ENCODE data around the gene POFUT2. TPM values are rescaled to one million over a fixed set of nuclear protein-coding genes. Genes with fewer than 3 reads are reported as not detected.

The POFUT2 gene
- total RNA-seq (2014; rRNA removed; shearing (Covaris generic)): 31.0 and 31.9 TPM in 2 replicates

DNA sequence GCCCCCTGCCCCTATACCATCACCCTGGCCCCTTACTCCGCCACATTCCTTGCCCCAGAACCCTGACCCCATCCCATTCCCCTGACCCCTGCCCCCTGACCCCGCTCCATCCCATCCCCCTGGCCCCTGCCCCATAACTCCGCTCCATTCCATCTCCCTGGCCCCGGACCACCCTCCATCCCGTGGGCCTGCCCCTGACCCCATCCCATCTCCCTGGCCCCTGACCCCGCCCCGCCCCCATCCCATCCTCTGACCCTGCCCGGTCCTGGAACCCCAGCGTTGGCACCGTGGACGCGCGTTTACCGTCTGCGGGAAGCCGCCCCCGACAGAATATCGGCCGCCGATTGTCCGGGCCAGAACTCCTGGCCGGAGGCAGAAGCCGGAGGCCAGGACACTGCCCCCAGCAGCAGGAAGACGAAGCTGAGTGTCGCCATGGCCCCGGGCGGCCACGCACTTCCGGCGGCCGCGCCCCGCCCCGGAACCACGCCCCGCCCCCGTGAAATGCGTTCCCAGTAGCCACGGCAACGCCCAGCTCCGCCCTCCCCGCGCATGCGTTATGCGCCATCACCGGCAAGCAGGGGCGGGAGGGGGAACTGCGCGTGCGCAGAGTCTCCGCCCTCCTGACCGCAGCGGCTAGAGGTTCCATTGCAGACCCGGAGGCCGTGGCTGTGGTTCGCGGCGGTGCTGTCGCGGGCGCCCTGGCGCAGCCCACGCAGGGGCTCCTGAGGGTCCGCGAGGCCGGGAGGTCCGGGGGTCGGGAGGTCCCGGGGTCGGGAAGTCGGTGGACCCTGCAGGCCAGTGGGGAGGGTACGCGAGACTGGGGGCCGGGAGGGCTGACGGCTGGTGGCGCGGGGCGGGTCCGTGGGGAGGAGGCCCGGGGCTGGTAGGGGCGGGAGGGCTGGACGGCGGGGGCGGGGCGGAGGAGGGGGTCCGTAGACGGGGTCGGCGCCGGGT lies at the start of gene POFUT2:
Gene POFUT2, minus strand, starts transcription at position 458 of the 954 bp plus-strand sequence. Its CDS starts 24 bp downstream, at position 434.
- peak; percentile 95 for DNase-seq (ENCODE audit: low spot score)

DNA sequence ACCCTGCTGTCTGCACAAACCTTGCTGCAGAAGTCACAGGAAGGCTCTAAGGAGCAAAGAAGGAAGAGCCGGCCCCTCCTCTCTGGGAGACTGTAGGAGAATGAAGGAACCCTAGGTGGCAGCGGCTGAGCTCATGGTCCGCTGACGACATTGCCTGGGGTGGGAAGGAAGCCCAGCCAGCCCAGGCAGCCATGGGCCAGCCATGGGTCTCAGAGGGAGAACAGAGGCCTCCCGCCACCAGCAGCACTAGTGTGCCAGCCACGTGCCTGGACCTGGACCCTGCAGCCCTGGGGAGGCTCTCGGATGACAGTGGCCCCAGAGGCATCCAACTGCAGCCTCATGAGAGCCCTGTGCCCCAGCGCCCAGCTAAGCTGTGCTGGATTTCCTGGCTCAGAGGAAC lies 49.2 kb upstream of the POFUT2 start:
- DNase-seq (ENCODE audit: low spot score): peak; percentile 62

DNA sequence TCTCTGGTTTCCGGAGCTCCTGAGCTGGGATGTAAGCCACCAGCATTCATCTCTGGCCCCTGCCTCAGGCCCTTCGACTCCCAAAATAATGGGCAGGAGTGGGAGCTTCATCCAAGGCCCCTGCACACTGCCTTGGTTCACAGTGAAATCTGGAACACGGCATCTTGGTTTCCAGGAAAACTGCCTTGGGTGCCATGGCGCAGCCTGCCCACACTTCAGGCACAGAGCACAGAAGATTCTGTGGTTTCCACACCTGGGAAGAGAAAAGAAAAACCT lies 48.8 kb upstream of the POFUT2 start:
- DNase-seq (ENCODE audit: low spot score): no peak

DNA sequence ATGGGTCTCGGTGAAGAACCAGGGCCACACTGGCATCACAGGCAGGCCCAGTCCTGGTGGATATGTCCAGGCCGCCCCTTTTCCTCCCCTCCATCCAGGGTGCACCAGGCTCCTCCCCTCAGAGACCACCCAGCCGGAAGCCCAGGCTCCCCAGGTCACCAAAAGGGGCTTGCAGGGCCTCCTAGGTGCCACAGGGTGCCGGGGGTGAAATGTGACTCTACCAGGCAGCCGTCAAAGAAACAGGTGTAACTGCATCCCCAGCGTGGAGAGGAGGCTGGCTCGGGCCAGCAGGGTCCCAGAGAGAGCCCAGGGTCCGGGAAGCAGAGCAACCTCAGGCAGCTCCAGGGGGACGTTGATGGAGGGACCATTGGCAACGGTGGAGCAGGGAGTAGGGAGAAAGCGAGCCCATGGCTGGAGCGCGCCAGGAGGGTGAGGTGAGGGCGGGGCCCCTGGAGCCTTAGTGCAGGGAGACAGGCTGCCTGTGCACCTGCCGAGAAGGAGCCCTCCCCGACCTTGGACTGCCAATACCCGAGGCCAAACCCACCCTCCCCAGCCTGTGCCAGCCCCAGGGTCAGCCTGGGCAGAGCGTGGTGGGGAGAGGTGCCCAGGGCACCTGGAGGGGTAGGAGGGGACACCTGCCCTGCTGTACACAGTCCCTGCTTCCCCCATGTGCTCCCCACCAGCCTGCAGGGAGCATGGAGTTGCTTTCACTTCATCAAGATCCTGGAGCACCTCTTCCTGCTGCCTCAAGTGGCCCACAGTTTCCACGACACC lies 48.3 kb upstream of the POFUT2 start:
- DNase-seq (ENCODE audit: low spot score): no peak

DNA sequence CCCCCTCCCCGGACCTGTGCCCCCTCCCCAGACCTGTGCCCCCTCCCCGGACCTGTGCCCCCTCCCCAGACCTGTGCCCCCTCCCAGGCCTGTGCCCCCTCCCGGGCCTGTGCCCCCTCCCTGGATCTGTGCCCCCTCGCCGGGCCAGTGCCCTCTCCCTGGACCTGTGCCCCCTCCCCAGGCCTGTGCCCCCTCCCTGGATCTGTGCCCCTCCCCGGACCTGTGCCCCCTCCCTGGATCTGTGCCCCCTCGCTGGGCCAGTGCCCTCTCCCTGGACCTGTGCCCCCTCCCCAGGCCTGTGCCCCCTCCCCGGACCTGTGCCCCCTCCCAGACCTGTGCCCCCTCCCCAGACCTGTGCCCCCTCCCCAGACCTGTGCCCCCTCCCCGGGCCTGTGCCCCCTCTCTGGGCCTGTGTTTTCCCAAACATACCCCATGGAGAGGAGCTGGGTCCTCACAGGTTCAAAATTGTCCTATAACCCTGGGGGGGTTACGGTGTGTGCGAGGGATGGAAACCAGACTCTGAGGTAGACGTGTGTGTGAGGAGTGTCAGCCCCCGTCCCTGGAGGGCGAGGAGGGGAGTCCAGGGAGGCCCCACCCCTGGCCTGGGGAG lies 47.6 kb upstream of the POFUT2 start:
- no peak for DNase-seq (ENCODE audit: low spot score)

- DNase-seq (ENCODE audit: low spot score): no peak
Measured at GRCh38 chr21:45334591-45335081, 46.9 kb upstream of the POFUT2 start.

- no peak for DNase-seq (ENCODE audit: low spot score)
Measured at GRCh38 chr21:45334134-45334533, 46.4 kb upstream of the POFUT2 start.

- DNase-seq (ENCODE audit: low spot score): peak; percentile 75
Measured at GRCh38 chr21:45333583-45334121, 46.0 kb upstream of the POFUT2 start.

DNA sequence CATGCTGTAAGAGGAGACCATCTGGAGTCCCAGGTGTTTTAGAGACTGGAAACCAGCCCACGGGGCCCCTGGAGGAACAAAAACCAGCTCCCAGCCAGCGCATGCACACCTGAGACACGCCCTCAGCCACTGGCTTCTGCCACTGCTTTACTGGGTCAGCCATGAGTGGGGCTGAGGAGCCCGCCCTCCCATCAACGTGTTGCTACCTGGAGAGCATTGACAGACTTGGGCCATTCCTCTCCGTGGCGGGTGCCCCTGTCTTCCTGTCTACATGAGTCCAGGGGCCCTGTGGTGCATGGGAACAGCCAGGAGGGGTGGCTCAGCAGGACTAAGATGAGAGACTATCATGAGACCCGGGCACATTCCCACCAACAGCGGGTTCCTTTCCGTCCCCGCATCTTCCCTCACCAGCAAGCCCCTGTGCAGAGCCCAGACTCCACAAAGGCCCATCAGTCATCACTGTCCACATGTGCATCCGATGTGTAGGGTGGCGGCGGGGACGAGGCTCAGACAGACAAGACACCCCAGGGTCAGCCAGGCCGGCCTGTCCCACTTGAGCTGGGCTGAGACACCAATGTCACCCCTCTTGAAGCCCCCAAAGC lies 45.4 kb upstream of the POFUT2 start:
- no peak for DNase-seq (ENCODE audit: low spot score)

- no peak for DNase-seq (ENCODE audit: low spot score)
Measured at GRCh38 chr21:45332415-45332814, 44.7 kb upstream of the POFUT2 start.

DNA sequence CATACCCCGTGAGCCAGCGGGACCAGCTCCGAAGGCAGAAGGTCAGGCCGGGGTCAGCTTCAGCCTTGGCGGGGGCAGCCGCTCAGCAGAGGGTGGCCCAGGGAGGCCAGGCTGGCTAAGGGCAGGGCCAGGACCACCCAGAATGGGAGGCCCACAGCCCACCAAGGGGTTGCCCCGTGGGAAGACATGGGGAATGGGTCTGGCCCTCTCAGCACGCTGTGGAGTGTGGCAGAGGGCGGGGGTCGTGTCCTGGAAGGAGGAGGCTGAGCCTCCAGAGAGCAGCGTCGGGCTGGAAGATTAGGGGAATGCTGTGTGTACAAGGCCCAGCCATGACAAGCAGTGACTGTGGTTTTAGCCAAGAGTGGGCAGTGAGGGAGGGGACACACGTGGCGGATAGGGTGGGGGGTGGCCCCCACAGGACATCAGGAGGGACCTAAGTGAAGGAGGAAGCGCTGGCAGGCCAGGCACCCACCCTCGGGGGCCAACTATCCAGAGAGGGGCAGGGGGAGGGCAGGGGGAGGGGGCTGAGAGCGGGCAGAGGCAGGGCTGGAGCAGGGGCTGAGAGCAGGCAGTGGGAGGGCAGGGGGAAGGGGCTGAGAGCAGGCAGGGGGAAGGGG lies 43.9 kb upstream of the POFUT2 start:
- no peak for DNase-seq (ENCODE audit: low spot score)

DNA sequence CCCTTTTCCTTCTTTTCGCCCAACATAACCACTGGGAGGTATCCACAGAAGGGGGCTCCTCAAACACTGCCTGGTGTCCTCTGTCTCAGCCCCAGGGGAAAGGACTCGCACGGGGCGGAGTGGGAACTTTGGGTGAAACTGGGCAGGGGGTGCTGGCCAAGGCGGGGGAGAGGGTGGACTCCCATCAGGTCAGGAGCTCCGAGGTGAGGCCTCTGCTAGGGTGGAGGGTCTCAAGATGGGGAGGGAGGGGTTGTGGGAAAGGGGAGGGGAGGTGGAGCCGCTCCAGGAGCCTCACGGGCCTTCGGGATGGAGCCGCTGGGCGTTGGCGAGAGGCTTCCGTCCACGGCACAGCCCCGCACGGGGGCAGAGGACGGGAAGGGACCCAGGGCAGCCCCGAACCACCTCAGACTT lies 43.2 kb upstream of the POFUT2 start:
- DNase-seq (ENCODE audit: low spot score): no peak

DNA sequence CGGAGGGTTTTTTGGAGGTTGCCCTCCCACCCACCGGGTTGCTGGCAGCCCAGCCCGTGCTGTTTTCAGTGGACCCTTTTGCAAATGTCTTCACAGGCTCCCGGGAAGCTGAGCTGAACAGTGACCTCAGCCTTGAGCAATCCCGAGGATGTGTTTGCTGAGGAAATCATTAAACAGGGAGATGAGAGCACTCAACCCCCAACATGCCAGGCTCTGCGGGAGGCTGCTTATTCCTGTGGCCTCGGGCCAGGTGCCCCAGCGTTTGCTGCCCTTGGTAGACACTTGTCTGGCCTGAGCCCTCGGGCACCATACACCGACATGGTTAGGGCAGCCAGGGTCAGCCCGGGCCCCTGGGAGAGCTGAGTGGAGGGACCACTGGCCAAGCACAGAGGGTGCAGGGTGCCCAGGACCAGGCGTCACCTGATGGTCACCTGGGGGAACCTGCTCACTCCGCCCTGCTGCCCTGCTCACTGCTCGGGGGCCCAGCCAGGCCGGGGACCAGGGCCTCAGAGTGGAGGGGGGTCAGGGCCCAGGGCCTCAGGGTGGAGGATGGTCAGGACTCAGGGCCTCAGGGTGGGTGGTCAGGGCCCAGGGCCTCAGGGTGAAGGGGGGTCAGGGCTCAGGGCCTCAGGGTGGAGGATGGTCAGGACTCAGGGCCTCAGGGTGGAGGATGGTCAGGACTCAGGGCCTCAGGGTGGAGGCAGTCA lies 42.5 kb upstream of the POFUT2 start:
- DNase-seq (ENCODE audit: low spot score): peak; percentile 98

DNA sequence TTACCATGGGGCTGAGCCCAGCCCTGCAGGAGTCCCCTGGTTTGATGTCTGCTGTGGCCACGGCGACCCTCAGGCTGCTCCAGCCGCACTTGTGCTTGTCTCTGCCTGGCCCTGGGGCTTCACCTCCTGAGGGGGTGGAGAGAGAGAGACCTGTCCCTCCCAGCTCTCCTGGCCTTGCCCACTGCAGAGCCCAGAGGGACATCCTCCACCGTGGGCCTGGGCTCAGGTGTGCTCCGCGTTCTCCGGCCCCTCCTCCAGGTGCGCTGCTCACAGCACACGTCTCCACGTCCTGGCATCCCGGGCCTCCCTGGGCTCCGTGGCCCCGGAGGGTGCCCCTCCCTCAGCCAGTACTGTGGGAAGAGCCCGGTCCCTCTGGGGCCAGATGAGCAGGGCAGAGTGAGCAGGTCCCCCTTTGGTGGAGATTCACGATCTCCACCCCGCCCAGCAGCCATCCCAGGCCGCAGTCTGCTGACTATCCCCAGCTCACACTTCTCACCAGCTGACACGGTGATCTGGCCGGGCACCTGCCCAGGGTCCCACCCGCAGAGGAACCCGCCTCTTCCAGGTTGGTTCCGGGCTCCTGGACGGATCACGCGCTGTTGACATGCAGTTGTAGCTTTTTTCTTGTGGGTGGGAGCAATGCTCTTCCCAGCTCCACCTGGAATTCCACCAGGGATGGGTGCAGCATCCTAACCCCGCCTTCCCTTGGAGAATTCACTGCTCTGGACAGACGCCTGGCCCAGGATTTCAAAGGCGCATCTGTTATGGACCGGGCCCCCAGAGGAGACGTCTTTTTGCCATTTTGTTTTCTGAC lies 41.8 kb upstream of the POFUT2 start:
- peak; percentile 93 for DNase-seq (ENCODE audit: low spot score)

DNA sequence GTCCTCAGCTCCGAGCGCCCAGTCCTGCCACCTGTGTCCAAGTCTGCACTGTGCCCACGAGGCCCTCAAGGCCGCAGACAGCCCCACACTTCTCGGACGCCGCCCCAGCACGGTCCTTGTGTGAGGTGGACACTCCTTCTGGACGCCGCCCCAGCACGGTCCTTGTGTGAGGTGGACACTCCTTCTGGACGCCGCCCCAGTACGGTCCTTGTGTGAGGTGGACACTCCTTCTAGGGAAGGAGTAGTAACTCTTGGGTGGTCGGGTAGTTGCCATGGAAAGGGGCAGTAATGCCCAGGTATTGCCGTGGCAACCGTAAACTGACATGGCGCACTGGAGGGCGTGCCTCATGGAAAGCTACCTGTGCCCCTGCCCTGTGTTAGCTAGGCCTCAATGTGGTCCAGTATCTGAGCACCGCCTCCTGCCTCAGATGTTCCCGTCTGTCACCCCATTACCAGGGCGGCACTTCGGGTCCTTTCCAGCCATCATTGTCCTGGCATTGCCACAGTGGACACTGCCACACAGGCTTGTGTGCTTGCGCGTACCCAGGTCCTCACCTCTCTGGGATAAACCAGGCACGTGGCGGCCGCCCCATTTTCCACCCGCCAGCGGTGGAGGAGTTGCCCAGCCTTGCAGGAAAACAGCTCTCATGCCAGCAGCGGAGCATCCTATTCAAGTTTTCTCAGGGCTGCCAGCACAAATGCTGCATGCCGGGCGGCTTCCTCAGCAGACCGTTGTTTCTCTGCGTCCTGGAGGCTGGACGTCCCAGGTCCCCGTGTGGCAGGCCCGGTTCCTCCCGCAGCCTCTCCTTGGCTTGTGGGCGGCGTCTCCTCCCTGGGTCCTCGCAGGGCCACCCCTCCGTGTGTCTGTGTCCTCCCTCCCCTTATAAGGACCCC lies 40.8 kb upstream of the POFUT2 start:
- no peak for DNase-seq (ENCODE audit: low spot score)

DNA sequence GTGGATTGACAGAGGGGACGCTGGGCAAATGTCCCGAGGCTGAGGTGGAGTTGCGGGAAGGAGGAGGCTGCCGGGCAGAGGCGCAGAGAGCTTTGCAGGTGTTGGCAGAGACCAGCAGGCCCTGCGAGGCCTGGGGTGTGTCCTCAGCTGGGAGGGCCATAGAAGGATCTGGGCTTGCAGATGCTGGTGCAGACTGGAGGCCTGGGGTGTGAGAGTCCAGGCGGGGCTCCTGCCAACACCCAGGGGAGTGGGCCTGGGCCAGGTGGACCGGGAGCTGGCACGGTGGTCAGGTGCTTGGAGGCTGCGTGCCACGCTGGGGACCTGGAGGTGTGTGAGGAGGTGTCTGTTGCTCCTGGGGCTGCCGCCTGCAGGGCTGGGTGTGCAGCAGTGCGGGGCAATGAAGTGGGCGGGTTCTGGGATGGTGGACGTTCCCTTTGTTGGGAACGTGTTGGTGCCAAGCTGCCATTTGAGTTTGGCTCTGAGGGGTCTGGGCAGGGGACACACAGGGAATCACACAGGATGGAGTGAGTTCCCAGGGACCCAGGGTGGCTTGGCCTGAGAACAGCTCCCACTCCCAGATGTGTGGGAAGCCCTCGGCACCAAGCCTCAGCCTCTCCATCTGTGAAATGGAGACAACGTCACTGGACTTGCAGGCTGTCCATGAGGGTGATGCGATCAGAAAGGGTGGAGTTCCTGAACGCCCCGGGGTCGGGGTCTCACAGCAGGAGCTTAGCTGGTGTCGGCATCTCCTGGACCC lies 39.9 kb upstream of the POFUT2 start:
- no peak for DNase-seq (ENCODE audit: low spot score)

DNA sequence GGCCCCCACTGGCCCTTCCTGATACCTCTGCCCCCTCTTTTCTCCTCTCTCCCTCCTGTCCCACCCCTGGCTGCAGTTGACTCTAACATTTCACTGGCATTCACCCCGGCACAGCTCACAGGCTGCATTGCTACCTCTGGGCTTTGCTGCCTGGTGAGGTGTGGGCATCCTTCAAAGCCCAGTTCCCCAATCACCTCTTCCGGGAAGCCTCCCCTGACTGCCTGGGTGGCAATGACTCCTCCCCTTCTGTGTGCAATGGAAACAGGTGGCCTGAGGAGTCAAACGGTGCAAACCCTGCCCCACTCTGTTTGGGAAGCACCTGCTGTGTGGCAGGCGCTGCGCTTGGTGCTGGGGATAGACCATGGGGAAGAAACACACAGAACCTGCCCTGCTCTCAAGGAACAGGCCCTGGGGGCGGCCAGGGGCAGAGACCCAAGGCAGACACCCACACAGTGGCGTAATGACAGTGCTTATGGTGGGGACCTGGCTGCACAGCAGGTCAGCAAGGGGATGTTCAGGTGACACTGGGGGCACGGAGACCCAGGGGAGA lies 39.3 kb upstream of the POFUT2 start:
- no peak for DNase-seq (ENCODE audit: low spot score)

Data from A172 (cell line).